Activated CD4-positive, alpha-beta T cell treated with anti-CD3 and anti-CD28 coated beads for 48 hours (primary cell): ENCODE data around the gene LOXHD1.

Source experiments
- DNase-seq: peaks from one replicate; pipeline ENCODE4 v3.0.0-alpha.2; 2020

The LOXHD1 gene, protein sequence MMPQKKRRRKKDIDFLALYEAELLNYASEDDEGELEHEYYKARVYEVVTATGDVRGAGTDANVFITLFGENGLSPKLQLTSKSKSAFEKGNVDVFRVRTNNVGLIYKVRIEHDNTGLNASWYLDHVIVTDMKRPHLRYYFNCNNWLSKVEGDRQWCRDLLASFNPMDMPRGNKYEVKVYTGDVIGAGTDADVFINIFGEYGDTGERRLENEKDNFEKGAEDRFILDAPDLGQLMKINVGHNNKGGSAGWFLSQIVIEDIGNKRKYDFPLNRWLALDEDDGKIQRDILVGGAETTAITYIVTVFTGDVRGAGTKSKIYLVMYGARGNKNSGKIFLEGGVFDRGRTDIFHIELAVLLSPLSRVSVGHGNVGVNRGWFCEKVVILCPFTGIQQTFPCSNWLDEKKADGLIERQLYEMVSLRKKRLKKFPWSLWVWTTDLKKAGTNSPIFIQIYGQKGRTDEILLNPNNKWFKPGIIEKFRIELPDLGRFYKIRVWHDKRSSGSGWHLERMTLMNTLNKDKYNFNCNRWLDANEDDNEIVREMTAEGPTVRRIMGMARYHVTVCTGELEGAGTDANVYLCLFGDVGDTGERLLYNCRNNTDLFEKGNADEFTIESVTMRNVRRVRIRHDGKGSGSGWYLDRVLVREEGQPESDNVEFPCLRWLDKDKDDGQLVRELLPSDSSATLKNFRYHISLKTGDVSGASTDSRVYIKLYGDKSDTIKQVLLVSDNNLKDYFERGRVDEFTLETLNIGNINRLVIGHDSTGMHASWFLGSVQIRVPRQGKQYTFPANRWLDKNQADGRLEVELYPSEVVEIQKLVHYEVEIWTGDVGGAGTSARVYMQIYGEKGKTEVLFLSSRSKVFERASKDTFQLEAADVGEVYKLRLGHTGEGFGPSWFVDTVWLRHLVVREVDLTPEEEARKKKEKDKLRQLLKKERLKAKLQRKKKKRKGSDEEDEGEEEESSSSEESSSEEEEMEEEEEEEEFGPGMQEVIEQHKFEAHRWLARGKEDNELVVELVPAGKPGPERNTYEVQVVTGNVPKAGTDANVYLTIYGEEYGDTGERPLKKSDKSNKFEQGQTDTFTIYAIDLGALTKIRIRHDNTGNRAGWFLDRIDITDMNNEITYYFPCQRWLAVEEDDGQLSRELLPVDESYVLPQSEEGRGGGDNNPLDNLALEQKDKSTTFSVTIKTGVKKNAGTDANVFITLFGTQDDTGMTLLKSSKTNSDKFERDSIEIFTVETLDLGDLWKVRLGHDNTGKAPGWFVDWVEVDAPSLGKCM (N-terminal part only)

DNA sequence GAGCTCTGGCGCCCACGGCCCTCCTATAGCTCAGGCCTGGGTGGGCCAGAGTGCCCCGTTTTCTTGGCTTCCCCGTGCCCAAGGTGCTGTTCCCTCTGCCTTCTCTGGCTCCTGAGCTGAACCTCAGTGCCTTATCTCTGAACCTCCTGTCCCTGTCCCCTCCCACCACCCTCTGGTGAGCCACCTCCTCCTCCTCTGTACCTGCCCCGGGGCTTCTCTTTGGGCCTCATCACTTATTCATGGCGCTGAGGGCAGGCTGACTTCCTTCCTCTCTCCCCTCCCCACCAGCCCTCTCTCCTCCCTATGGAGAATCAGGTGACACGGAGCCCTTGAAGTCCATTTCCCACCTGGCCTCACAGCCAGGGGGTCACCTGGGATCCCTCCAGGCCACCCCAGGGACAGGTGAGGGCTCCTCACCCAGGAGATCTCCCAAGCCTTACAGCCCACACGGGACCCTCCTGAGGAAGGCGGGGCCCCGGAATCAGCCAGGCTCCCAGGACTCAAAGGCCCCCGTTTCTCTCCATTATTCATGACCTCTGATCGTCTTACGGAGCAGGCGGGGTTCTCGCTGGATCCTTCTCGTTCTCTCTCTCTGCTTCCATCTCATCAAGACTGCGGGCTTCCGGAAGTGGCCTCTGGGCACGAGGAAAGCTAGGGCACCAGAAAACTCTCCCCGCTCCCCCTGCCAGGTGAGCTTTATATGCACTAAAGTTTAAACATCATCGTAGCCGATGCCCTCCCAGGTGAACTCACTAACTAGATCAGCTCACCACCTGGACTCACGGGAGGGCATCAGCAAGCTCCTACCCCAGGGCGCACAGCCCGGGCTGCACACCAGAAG, at the start of gene LOXHD1:
TSS of gene LOXHD1 (minus strand) at position 106 of the 841 bp plus-strand sequence. CDS start 187 bp downstream, outside the sequence.
- DNase-seq, result no peak

DNA sequence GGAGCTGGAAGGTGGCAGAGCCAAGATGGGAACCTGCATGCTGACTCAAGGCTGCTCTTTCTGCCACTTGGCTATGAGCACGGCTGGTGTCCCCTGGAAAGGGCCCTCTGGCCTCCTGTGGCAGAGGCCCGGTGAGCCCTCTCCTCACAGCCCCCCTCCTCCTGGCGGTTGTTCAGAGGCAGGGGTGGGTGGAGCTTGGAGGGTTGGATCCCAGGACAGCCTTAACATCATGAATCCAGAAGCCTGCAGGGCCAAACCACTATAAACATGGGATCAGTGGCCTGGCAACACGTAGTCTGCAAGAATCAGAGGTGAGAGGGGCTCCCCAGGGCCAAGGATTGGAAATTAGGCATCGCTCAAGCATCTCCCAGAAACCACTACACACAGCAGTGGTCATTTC, 48.5 kb upstream of the LOXHD1 start:
- DNase-seq, result no peak

DNA sequence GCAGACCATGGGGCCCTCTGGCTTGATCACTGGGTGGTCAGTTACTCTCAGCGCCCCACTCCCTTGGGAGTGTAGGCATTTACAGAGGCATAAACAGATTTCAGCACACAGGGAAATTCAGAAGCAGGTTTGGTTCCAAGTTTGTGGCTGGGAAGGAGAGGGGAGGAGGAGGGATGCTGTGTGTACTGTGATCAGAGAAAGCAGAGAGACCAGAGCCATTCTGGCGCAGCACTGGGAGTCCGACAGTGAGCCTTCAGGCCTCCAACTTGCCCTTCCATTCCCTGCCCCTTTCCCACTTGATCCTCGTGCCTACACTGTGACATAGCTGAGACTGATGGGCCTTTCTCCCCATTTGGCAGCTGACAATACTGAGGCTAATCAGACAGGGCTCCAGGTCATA, 47.8 kb upstream of the LOXHD1 start:
- no peak for DNase-seq

DNA sequence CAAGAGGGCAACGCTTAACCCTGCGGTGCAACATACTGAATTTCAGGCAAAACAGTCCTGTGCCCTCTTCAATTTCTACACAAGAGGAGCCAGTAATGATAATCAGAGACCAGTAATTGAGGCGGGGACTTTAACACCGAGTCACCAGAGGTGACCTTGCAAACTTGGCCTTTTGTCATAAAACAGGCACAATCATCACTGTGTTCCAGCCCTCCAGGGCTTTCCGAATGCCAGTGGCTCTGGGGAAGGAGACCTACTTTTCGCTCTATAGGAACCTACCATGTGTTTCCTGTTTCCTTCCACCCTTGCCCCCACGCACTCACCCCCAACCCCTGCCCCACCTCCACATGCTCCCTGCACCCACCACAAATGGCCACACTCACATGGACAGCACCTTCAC, 47.2 kb upstream of the LOXHD1 start:
- no peak for DNase-seq

DNA sequence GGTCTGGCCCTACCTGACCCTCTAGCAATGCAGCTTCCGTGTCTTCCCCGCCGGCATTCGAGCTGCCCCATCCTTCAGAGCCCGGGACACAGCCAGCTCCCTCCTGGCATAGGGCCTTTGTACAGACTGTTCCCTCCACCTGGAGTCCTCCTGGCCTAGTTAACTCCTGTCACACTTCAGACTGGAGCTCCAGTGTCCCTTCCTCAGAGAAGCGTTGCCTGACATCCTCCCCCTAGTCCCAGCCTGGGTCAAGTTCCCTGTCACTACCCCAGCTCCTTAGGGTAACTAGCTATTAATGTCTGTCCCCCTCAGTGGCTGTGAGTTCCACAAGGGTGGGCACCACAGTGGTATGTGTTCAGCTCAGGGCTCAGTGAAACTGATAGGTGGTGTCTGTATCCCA, 45.5 kb upstream of the LOXHD1 start:
- DNase-seq, result no peak

DNA sequence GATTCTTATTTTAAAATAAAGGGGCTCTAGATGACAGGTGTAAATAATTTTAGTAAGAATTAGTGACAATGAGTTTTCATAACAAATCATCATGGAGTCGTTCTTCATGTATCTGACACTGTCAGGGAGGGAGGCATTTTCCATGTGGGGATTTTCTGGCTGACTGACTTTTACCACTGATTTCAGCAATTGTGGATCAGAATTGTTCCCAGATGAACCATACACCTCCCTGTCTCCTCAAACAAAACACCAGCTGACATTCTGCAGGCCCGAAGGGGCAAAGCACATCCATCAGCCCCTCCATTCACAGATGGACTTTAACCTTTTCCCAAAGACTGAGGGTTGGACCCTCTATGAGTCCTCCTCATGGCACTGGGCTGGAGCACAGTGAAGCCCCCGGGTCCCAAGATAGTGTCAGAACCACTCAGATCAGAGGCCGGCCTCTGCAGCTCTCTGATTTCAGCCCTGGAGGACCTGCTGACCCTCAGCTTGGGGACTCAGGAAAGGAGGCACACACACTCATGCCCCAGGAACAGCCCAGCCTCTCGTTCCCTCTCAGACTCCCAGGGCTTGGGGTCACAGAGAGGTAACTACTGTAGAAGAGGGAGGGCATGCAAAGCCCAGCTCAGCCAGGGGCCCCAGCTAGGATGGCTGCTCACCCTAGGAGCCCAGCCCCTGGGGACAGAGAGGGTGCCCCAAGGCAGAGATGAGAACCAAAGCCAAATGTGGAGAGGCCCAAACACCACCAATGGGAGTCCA, 43.2 kb upstream of the LOXHD1 start:
- no peak for DNase-seq

DNA sequence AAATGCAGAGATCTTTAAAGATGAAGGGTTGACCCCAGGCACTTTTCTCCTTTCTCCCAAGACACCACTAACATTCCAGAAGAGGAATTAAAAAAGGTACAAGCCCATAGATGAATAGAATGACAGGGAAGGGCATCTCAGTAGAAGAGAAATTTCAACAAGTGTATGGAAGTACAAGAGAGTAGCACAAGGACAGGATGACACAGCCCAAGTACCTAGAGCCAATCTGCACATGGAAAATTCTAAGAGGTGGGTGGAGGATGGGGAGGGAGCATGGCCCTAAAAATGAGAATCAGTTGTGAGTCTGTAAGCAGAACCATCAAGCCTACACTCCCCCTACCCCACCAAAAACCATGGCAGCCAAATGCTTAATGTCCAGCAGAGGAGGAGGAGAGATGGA, 39.7 kb upstream of the LOXHD1 start:
- no peak for DNase-seq

DNA sequence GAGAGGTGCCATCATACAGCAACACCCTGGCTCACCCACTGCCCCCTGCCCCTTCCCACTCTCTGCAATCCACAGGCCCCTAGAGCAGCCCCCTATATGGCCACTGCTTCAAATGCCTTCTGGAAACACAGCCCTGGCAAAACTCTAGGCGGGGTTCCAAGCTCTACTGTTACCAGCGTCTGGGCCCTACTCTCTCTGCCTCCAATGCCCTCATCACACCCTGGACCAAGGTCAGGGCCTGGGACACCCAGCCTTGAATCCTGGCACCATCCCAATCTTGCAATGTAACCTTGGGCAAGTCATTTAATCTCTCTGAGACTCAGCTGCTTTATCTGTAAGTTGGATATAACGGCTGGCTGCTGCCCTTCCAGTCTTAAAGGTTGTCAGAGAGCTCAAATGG, 39.2 kb upstream of the LOXHD1 start:
- DNase-seq, result no peak

DNA sequence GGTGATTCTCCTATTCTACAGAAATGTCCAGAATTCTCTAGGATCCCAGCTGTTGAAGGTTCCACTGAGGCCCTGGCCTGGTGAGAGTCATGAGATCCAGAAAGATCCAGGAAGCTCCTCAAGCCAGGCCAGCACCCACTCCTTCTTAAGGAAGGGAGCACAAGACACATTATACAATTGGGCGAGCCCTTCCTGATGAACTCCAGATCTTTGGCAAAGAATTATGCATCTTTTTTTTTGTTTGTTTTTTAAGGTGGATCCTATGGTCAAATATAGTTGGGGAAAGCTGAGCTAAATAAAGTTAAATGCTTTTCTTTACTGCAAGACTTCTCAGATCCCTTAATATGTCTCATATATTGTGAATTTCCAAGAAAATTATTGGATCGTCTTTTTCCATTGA, 37.0 kb upstream of the LOXHD1 start:
- DNase-seq, result no peak

DNA sequence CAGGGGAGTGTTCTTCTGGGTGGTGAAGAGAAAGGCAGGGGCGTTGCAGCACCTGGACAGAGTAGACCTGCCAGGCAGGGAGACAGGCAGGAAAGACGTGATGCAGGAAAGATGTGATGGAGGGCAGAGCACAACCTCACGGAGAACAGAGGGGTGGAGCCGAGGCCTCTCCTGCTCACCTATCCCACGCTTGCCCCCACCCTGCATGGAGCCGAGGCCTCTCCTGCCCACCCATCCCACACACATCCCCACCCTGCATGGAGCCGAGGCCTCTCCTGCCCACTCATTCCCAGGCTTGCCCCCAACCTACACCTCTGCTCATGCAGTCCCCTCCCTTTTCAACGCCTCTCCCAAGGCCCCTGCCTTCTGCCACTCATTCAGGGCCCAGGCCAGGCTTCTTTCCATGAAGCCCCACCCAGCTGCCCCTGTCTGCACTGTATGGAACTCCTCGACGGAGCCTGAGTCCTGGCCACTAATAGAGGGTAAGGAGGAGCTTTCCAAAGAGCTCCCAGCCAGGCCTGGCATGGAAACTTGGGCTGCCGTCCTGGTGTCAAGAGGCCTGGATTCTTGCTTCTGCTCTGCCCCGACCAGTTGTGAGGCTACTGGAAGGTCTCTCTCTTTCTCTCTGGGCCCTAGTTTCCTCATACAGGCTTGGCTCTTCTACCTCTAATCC, 32.0 kb upstream of the LOXHD1 start:
- DNase-seq, result no peak

DNA sequence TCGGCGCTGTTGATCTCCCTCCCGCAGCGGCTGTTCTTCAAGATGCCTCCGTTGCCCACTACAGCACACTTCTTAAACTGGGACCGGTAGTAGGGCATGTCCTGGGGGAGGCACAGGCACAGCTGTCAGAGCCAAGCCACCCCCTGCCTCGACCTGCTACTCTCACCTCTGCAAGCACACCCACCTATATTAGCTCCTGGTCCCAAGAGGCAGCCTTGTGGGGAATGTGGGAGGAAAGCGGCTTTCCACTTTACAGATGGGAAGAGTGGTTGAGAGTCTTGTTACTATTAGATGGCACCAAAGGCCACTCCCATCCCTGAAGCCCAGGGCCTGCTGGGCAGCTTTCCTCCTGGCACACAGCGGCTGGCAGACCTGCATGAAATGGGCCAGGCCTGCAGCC, 29.2 kb upstream of the LOXHD1 start:
- DNase-seq, result no peak

DNA sequence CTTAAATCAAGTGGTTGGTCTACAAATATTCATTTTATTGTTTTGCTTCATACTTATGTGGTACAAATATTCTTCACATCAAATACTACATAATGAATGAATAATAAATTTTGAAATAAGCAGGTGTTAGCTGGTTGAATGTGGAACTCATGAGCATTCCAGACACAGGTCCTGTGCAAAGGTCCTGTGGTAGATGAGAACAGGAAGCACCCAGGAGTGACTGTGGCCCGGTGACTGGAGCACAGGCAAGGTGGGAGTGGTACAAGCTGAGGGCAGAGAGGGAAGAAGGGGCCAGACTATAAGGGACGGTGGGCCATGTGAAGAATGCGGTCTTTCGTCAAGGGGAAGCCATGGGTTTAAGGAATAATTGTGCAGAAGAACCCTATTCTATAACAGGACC, 26.2 kb upstream of the LOXHD1 start:
- no peak for DNase-seq

DNA sequence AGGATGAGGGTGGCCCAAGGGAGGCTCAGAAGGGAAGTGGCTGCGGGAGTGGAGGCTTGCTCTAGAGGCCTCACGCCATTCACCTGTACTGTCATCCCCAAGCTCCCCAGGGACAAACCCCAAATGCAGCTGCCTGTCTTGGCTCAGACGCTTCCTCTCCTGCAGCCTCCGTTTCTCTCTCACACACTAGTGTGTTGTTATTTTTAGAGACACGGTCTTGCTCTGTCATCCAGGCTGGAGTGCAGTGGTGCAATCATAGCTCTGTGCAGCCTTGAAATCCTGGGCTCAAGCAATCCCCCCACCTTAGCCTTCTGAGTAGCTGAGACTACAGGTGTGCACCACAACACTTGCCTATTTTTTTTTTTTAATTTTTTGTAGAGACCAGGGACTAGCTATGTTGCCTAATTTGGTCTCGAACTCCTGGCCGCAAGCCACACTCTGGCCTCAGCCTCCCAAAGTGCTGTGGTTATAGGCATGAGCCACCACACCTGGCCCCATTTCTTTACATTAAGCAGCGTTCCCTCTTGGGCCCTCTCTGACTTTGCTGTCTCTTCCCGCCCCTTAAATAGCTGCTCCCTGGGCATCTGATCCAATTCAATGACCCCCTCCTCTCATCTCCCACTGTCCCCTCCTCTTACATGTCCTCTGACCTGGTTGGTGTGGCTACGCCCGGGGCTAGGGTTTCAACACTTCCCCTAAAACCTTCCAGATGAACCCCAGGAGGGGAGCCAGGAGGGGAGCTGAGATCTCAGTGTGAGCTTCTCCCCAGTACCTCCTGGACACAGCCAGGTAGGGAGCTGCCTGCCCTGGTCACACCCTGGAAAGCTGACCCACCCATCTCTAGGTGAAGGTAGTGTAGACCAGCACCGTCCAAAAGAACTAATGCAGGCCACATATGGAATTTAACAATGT, 24.0 kb upstream of the LOXHD1 start:
- no peak for DNase-seq

DNA sequence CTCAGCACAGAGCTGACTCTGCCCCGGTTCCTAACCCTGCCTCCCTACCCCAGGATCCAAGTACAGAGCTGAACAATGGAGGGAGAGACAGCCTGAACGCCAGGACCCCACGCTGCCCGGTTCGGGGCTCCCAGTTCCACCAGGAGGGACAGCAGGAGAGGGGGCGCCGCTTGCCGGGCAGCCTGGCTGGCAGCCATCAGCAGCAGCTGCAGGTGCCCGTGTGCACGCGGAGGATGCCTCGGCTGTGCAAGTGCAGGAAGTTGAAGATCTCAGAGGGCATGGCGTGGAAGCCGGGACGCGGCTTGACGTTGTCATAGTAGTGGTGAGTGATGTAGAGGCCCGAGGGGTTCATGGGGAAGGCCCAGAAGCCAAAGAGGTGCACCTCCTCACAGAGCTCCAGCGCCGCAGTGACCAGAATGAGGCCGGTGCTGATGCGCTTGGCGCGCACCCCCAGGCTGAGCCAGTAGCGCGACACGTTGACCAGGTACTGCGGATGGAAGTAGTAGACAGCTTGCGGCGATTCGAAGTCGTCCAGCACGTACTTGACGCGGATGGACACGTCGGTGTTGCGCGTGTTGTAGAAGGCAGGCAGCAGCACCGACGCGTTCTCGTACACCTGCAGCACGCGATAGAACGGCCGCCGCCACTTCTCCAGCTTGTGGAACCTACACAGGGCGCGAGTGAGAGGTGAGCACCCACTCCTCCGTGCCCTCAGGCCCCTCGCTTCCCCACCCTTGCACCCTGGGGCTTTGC, 23.0 kb upstream of the LOXHD1 start:
- no peak for DNase-seq

DNA sequence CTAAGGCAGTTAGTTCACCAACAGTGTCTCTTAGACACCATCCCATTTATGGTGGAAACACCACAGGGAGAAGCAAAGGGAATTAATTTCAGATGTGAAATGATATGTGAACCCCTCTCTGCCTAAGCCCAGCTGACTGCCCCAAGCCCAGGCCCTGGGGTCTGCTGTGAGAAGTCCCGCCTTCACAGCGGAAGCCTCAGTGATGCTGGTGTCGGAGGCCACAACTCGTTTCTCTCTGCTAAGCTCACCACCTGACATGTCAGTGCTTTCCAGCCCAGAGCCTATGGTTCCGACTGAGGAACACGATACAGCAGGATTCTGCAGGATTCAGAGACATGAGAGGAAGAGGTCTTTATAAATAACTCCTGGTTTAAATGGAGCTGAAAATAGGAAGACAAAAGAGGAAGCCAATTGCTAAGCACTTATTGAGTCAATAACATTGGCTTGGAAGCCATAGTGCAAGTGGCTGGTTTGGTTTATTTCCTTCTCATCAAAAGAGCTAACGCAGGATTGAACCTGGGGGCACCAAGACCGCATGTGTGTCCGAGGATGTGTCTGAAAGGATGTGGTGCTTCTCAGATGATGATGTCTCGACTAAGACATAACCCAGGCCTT, 21.9 kb upstream of the LOXHD1 start:
- no peak for DNase-seq

DNA sequence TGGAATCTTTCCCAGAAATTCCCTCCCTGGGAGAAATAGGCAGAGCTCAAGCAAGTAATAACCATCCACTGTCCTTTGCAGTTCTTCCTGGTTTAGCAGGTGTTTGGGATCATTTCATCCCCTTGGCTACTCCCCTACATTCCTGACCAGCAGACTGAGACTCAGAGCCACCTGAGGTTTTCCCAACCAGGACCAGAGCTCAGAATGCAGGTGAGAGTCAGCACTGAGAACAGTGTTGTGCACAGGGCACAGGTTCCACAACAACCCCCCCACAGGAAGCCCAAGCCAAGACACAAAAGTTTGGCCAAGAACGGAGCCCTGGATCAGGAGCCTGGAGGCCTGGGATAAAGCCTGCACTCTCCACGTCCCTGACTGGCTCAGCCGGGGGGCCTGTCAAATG, 21.0 kb upstream of the LOXHD1 start:
- no peak for DNase-seq

DNA sequence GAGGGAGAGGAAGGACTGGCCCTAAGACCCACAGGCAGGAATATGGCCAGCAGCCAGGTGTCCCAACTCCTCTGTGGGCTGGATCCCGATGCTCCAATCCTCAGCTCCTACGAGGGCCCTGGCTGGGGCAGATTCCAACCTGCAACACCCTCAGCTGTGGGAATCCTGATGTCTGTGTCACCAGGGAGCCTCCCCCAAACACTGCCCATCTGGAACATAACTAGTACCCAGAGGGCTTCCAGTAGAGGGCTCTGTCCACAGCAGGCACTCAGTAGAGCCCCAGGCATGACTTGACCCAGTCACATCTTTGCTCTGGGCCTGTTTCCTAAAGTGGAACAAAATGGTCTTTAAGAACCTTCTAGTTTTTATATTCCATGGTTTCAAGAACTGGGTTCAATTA, 20.6 kb upstream of the LOXHD1 start:
- DNase-seq, result no peak

DNA sequence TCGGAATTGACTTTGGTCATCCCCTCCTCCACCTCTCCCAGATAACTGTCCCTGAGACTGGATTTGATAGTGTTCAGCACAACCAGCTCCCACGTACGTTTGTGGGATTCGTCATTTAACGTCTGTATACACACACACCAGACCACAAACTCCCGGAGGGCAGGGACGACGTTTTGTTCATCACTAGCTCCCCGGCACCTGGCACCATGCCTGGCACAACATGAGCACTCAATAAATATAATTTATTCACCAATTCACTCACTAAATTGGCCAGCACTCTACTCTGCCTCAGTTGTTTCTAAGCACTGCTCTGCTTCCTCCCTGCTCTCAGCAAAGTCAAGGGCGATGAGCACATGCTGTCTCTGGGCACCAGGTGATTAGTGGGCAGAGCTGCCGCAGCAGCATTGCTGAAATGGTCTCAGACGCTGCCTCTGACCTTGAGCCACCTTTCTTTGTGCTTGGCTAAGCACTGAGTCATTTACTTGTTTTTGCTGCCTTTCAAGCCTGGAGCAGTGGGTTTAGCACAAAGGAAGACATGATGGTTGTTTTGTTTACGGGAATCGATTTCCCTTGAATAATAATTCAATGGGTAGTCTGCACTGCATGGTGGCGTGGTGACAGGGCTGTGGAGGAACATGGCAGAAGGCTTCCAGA, 19.3 kb upstream of the LOXHD1 start:
- DNase-seq, result no peak
